BJ (cell line): ENCODE results near the gene ZDHHC14. TPM values are rescaled to one million over a fixed set of nuclear protein-coding genes. Genes with fewer than 3 reads are reported as not detected.

Experiments used
- CTCF ChIA-PET: fragments of 350-600 bp; formaldehyde crosslinking; extraction: SDS; loops from one replicate; lab custom pipeline; 2021; ENCODE audit warnings: antibody characterized with exemption, inconsistent platforms; lab: Yijun Ruan, JAX
- POLR2A ChIA-PET: fragments of 300-600 bp; sonication (Branson Sonifier 250); formaldehyde crosslinking; extraction: SDS; loops from one replicate; lab custom pipeline; 2021; ENCODE audit warnings: antibody characterized with exemption; lab: Charles Lee
- DNase-seq: peaks from one replicate; pipeline ENCODE4 v3.0.0-alpha.2; 2011; ENCODE audit warnings: low read depth
- H3K27me3 ChIP-seq: 2 replicates; pipeline ENCODE4 v1.6.0; 2011; ENCODE audit warnings: low read length; ENCODE audit not compliant: control insufficient read depth, insufficient read depth
- H3K36me3 ChIP-seq: 2 replicates; pipeline ENCODE4 v1.5.1; 2011; ENCODE audit warnings: low read length; ENCODE audit not compliant: control insufficient read depth, insufficient read depth
- H3K4me3 ChIP-seq: 2 replicates; pipeline ENCODE4 v1.5.1; 2011; ENCODE audit warnings: low read depth, mild to moderate bottlenecking, control low read depth, low read length
- polyA plus RNA-seq: library from polyadenylated mRNA; depleted of rRNA; stranded (reverse); fragments of >200 nt; gene quantifications from 2 replicates; pipeline ENCODE4 v1.2.3, GENCODE V29; 2011
- TF ChIP-seq, protein P1 (sequence below): IDR thresholded peaks from 2 replicates; pipeline ENCODE4 v1.5.1; 2011; ENCODE audit warnings: low read depth, mild to moderate bottlenecking, control low read depth, inconsistent platforms, low read length, moderate library complexity; ENCODE audit not compliant: insufficient read depth

The ZDHHC14 gene
- polyA plus RNA-seq, 1 experiment = 3.6 TPM

DNA sequence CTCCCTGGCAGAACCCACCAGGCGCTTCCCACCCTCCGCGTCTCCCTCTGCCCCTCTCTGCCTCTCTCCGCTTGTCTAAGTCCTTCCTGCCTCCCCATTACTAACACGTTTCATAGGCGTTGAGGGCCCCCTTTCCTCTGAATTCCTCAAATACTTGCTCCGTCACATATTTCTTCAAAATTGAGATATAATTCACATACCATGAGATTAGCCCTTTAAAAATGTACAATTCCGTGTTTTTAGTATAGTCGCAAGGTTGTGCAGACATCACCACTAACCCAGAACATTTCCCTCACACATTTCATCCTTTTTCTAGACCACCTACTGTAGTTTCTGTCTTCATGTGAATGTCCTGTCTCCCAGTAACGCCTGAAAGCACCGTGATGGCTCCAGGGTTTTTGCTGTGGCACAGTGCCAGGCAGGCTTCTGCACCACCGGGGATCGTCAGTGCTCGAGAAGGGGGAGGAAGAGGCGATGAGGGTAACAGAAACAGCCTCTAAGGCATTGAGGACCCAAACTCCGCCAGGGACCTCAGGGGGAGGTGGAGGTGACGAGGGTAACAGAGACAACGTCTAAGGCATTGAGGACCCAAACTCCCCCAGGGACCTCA, 300.2 kb downstream of the ZDHHC14 start:
- Histone ChIP-seq H3K36me3 (no peaks in the 10 kb centered on the region), H3K4me3 (no peak overlapping the region), H3K27me3 (peaks cover 1% of the 10 kb centered on the region; the same call in 1 of the 2 replicates)
- ChIA-PET CTCF (interaction anchor here (1.2 kb wide), 1 partner anchor 14 kb away, joined by 7 read pairs; no protein-coding TSS in a partner anchor), POLR2A (no interaction called here)
- no peak for DNase-seq
- TF ChIP-seq, protein P1, sequence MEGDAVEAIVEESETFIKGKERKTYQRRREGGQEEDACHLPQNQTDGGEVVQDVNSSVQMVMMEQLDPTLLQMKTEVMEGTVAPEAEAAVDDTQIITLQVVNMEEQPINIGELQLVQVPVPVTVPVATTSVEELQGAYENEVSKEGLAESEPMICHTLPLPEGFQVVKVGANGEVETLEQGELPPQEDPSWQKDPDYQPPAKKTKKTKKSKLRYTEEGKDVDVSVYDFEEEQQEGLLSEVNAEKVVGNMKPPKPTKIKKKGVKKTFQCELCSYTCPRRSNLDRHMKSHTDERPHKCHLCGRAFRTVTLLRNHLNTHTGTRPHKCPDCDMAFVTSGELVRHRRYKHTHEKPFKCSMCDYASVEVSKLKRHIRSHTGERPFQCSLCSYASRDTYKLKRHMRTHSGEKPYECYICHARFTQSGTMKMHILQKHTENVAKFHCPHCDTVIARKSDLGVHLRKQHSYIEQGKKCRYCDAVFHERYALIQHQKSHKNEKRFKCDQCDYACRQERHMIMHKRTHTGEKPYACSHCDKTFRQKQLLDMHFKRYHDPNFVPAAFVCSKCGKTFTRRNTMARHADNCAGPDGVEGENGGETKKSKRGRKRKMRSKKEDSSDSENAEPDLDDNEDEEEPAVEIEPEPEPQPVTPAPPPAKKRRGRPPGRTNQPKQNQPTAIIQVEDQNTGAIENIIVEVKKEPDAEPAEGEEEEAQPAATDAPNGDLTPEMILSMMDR = no peak

DNA sequence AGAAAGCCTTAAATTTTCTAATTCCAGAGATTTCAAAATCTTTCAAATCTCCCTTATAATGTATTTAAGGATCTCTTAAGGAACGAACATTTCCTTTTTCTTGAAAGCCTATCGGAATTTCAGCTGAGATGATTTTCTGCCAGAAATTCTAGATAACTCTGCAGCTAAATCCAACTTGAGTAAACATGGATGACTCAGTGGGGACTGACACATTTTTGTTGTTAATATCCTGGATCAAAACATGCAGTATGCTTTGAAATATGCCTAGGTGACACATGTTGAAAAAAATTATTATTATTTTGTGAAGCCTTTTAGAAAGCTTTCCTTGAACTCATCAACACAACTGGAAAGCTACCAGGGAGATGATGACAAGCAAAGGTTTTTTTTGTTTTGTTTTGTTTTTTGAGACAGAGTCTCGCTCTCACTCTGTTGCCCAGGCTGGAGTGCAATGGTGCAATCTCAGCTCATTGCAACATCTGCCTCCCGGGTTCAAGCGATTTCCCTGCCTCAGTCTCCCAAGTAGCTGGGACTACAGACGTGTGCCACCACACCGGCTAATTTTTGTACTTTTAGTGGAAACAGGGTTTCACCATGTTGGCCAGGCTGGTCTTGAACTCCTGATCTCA, 302.0 kb downstream of the ZDHHC14 start:
- Histone ChIP-seq H3K36me3 (no peaks in the 10 kb centered on the region), H3K27me3 (peaks cover 1% of the 10 kb centered on the region; the same call in 1 of the 2 replicates), H3K4me3 (no peak overlapping the region)
- POLR2A ChIA-PET = no interaction called here
- DNase-seq = no peak
- TF ChIP-seq, protein P1 = no peak
- CTCF ChIA-PET = interaction anchor here (0.8 to 2.7 kb wide), 2 partner anchors 14 to 17 kb away, joined by 4 to 13 read pairs; no protein-coding TSS in a partner anchor

DNA sequence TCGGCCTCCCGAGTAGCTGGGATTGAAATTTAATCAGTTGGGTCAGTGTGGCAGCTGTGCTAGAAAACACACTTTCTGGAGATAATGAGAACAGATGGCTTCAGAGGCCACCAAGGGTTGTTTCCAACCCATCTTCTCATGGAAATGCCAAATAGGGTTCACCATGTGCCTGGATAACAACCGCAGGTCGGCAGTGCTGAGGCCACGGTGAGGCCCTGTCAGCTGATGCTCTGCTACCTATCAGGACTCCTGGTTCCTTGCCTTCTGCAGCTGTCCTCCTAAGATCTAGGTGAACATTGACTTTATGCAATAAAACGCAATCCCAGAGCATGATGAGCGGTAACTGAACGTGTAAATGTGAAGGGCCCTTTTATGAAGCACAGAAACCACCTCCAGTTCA, 302.7 kb downstream of the ZDHHC14 start:
- TF ChIP-seq, protein P1 = no peak
- Histone ChIP-seq H3K36me3 (no peaks in the 10 kb centered on the region), H3K27me3 (peaks cover 1% of the 10 kb centered on the region; the same call in 1 of the 2 replicates), H3K4me3 (no peak overlapping the region)
- DNase-seq = no peak
- CTCF ChIA-PET = interaction anchor here (2.7 kb wide), 1 partner anchor 15 kb away, joined by 13 read pairs; no protein-coding TSS in a partner anchor
- POLR2A ChIA-PET = no interaction called here

DNA sequence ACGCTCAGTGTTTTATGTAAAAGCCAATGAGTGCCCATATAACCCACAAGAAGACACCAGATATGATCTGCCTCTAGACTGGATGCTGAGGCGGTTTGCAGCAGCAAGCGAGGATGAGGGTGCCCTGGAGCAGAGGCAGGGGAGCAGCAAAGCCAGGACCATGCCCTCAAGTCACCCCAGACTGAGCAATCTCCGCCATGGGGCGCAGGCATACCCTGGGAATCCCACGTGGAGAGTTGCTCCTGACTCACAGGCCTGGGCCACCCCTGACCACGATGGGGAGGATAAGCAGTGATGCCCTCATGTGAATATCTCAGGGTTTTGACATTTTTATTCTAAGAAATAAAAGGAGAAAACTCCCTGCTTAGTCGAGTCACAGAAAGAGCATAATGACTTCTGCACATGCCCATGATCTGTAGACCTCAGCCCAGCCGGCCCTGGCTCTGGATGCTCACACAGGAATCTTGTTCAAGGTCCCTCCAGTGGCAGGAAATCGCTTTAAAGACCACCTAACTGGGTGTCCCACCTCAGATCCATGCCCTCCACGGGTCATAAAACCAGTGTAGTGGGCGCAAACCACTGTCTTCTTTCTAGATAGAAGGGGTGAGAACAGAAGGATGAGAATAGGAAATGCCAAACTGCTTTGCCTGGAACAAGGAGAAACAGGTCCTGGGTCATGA, 303.8 kb downstream of the ZDHHC14 start:
- H3K27me3 ChIP-seq = peaks cover 1% of the 10 kb centered on the region
- no peaks in the 10 kb centered on the region for H3K36me3 ChIP-seq
- TF ChIP-seq, protein P1 = no peak
- POLR2A ChIA-PET = no interaction called here
- no peak overlapping the region for H3K4me3 ChIP-seq
- CTCF ChIA-PET = interaction anchor here (0.6 to 2.7 kb wide), 3 partner anchors 16 to 370 kb away, joined by 3 to 13 read pairs (median 3); no protein-coding TSS in a partner anchor
- DNase-seq = no peak

DNA sequence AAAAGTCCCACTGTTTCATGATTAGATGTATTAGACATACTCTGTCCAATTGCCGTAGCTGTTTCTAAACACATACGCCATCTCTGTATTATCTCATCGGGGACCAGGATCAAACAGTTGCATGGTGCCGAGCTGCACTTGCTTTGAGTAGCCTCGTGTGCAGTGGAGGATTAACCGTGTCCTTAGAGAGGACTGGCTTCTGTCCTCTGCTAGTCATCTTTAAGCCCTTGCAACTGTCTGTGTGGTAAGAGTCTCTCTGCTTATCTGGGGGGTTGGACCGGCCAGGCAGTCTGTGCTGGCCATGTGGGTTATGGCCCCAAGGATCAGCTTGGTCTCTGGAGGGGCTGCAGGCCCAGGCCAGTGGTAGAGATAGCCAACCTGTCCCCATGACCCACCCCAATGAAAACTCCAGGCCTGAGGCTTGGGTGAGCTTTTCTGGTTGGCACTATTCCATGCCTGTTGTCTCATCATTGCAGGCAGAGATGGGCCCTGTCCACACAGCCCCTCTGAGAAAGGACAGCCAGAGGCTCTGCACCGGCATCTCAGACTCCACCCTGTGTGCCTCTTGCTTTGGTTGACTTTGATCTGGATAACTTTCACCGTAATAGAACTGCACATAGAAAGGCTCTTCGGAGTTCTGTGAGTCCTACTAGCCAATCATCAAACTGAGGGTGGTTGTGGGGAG, 304.7 kb downstream of the ZDHHC14 start:
- CTCF ChIA-PET = interaction anchor here (0.8 kb wide), 1 partner anchor 15 kb away, joined by 3 read pairs; no protein-coding TSS in a partner anchor
- DNase-seq = no peak

More for the DNA sequence above, 304.7 kb downstream of the ZDHHC14 start:
- Histone ChIP-seq H3K27me3 (peaks cover 5% of the 10 kb centered on the region), H3K4me3 (no peak overlapping the region), H3K36me3 (no peaks in the 10 kb centered on the region)
- POLR2A ChIA-PET = no interaction called here
- TF ChIP-seq, protein P1 = no peak
